IPS DF 6.9 (cell line): ENCODE data around the gene CDH4.

Experiments used
- DNase-seq: peaks from one replicate; pipeline ENCODE4 v3.0.0-alpha.2; 2013; ENCODE audit warnings: low read depth, low spot score
- H3K27ac ChIP-seq: one replicate; pipeline ENCODE4 v1.5.1; 2013; ENCODE audit warnings: low read length, control low read depth
- H3K27me3 ChIP-seq: 2 replicates; pipeline ENCODE4 v1.6.1; 2013; ENCODE audit warnings: mild to moderate bottlenecking, low read length; ENCODE audit not compliant: control insufficient read depth, insufficient read depth
- H3K36me3 ChIP-seq: 2 replicates; pipeline ENCODE4 v1.6.1; 2013; ENCODE audit warnings: low read length; ENCODE audit not compliant: control insufficient read depth, insufficient read depth
- H3K4me1 ChIP-seq: 2 replicates; pipeline ENCODE4 v1.6.1; 2013; ENCODE audit warnings: low read length; ENCODE audit not compliant: control insufficient read depth, insufficient read depth
- H3K4me3 ChIP-seq: 2 replicates; pipeline ENCODE4 v1.5.1; 2013; ENCODE audit warnings: mild to moderate bottlenecking, low read length
- H3K9me3 ChIP-seq: 2 replicates; pipeline ENCODE4 v1.6.1; 2013; ENCODE audit warnings: low read length, inconsistent platforms; ENCODE audit not compliant: control insufficient read depth, insufficient read depth
- WGBS: extraction: QIAGEN DNeasy Blood & Tissue Kit; methylation state at CpG from one replicate; pipeline ENCODE4 v1.1.7; 2013; ENCODE audit warnings: mixed read lengths, missing lambda C conversion rate; ENCODE audit not compliant: insufficient read length, insufficient coverage; 5-methylcytosine and 5-hydroxymethylcytosine counted together

The CDH4 gene

GRCh38 chr20:61898405-61898804 lies 646.3 kb downstream of the CDH4 start:
- Histone ChIP-seq H3K9me3 (no peaks in the 10 kb centered on the region), H3K4me1 (no peaks in the 10 kb centered on the region), H3K27ac (no peak overlapping the region), H3K4me3 (no peak overlapping the region), H3K27me3 (no peaks in the 10 kb centered on the region), H3K36me3 (peaks cover 2% of the 10 kb centered on the region; the same call in 1 of the 2 replicates)
- no CpG with 5 or more reads among the region's 8 CpGs for WGBS
- no peak for DNase-seq

GRCh38 chr20:61900011-61900944 lies 648.2 kb downstream of the CDH4 start:
- H3K27me3 ChIP-seq: no peaks in the 10 kb centered on the region

GRCh38 chr20:61900945-61901293 lies 648.9 kb downstream of the CDH4 start:
- H3K27me3 ChIP-seq: no peaks in the 10 kb centered on the region

More at GRCh38 chr20:61900011-61900944, 648.2 kb downstream of the CDH4 start:
- no peak overlapping the region for H3K27ac ChIP-seq
- no peaks in the 10 kb centered on the region for H3K36me3 ChIP-seq
- H3K4me1 ChIP-seq: no peaks in the 10 kb centered on the region
- H3K4me3 ChIP-seq: no peak overlapping the region
- WGBS: no CpG with 5 or more reads among the region's 29 CpGs
- no peak for DNase-seq
- H3K9me3 ChIP-seq: no peaks in the 10 kb centered on the region

GRCh38 chr20:61901392-61902220 lies 649.5 kb downstream of the CDH4 start:
- no peaks in the 10 kb centered on the region for H3K4me1 ChIP-seq
- no peaks in the 10 kb centered on the region for H3K9me3 ChIP-seq
- no peaks in the 10 kb centered on the region for H3K36me3 ChIP-seq
- H3K27ac ChIP-seq: no peak overlapping the region
- no peak overlapping the region for H3K4me3 ChIP-seq
- no peaks in the 10 kb centered on the region for H3K27me3 ChIP-seq
- WGBS: no CpG with 5 or more reads among the region's 35 CpGs
- no peak for DNase-seq

More at GRCh38 chr20:61900945-61901293, 648.9 kb downstream of the CDH4 start:
- H3K9me3 ChIP-seq: no peaks in the 10 kb centered on the region
- no peaks in the 10 kb centered on the region for H3K4me1 ChIP-seq
- DNase-seq: no peak
- no CpG with 5 or more reads among the region's 4 CpGs for WGBS
- H3K4me3 ChIP-seq: no peak overlapping the region
- H3K27ac ChIP-seq: no peak overlapping the region
- no peaks in the 10 kb centered on the region for H3K36me3 ChIP-seq

- no peak overlapping the region for H3K4me3 ChIP-seq
- no peak for DNase-seq
- H3K4me1 ChIP-seq: no peaks in the 10 kb centered on the region
- no CpG with 5 or more reads among the region's 27 CpGs for WGBS
- H3K27me3 ChIP-seq: no peaks in the 10 kb centered on the region
- no peak overlapping the region for H3K27ac ChIP-seq
- no peaks in the 10 kb centered on the region for H3K9me3 ChIP-seq
- H3K36me3 ChIP-seq: no peaks in the 10 kb centered on the region
Measured at GRCh38 chr20:61902221-61902869, 650.3 kb downstream of the CDH4 start.

GRCh38 chr20:61903575-61904340 lies 651.7 kb downstream of the CDH4 start:
- no CpG with 5 or more reads among the region's 26 CpGs for WGBS
- H3K27me3 ChIP-seq: no peaks in the 10 kb centered on the region
- no peak for DNase-seq

GRCh38 chr20:61904456-61904855 lies 652.4 kb downstream of the CDH4 start:
- Histone ChIP-seq H3K27ac (no peak overlapping the region), H3K36me3 (no peaks in the 10 kb centered on the region), H3K4me3 (no peak overlapping the region), H3K4me1 (no peaks in the 10 kb centered on the region), H3K27me3 (no peaks in the 10 kb centered on the region), H3K9me3 (no peaks in the 10 kb centered on the region)
- WGBS: no CpG with 5 or more reads among the region's 14 CpGs
- no peak for DNase-seq

More at GRCh38 chr20:61903575-61904340, 651.7 kb downstream of the CDH4 start:
- Histone ChIP-seq H3K4me3 (no peak overlapping the region), H3K9me3 (no peaks in the 10 kb centered on the region), H3K4me1 (no peaks in the 10 kb centered on the region), H3K27ac (no peak overlapping the region), H3K36me3 (no peaks in the 10 kb centered on the region)

GRCh38 chr20:61905781-61906523 lies 653.9 kb downstream of the CDH4 start:
- Histone ChIP-seq H3K4me1 (no peaks in the 10 kb centered on the region), H3K27ac (no peak overlapping the region), H3K9me3 (no peaks in the 10 kb centered on the region), H3K4me3 (no peak overlapping the region), H3K27me3 (no peaks in the 10 kb centered on the region), H3K36me3 (no peaks in the 10 kb centered on the region)
- DNase-seq: no peak
- no CpG with 5 or more reads among the region's 15 CpGs for WGBS

- Histone ChIP-seq H3K4me3 (no peak overlapping the region), H3K27me3 (no peaks in the 10 kb centered on the region), H3K9me3 (no peaks in the 10 kb centered on the region), H3K4me1 (no peaks in the 10 kb centered on the region), H3K27ac (no peak overlapping the region), H3K36me3 (no peaks in the 10 kb centered on the region)
- no CpG with 5 or more reads among the region's 24 CpGs for WGBS
- no peak for DNase-seq
Measured at GRCh38 chr20:61907081-61907891, 655.2 kb downstream of the CDH4 start.
